ENCODE measurements around the gene YDJC. TPM values are rescaled to one million over a fixed set of nuclear protein-coding genes. Genes with fewer than 3 reads are reported as not detected.
"Not testable (repeated sequence)": the region's sequence is repeated elsewhere in the genome, so short reads cannot be mapped to it uniquely, and the experiment has no call there.

YDJC gene
- total RNA-seq, 2 experiments from 2014 or later: 59.0 to 81.1 TPM

DNA sequence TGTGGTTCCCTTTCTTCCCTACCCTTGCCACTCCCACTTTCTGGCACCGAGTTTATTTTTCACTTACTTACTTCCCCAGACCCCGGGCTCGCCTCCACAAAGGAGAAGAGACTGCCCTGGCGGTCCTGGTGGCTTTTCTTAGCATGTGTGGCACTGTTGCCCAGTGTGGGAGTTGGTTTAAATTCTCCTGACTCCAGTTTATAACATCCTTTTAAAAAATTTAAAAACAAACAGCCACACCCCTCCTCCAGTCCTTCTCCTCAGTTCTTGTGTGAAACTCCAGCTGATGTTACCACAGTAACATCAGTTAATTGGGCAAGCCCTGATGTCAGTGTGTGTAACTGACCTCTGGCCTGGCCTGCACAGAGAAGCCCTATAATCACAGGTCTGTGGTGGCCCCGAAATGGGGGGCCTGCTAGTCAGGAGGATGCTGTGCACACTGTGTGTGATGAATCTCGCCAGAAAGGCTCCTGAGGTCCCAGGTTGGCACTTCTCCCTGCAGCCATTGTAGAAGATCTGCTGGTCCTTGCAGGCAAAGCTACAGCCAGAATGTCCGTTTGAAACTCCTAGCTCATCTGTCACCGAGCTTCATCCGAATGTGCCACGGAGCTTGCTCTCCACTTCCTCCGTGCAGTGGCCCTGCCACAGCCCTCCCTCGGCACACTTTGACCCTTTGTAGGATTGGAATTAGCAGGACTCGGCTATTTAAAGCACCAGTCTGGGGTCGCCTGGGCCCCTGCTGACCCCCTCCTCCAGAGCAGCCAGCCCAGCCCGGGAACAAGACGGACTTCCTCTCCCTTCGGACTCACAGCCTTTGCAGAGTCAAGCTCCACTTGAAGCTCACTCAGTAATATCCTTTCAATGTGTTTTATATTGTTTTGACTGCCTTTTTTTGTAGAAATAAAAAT lies 7.6 kb downstream of the YDJC start:
- no TSS peak for BruUV-seq (replicated peaks)
- TF ChIP-seq EZH2phosphoT487 (IDR thresholded peaks at IDR 0.05; ENCODE audit: borderline replicate concordance, low read depth, low read length): no peak
- Histone ChIP-seq H3K4me2 (ENCODE audit: low read length) (no peak overlapping the region), H3K9me2 (ENCODE audit: insufficient read depth, low read length) (no peaks in the 10 kb centered on the region), H4K20me1 (ENCODE audit: insufficient read depth, low read length) (0 out of 2 replicates have a peak, but pooled peaks cover 8% of the 10 kb centered on the region), H3K4me1 (ENCODE audit: insufficient read depth, low read length, poor library complexity, severe bottlenecking) (peaks cover 38% of the 10 kb centered on the region), H3K36me3 (ENCODE audit: insufficient read depth, low read length) (peaks cover 82% of the 10 kb centered on the region), H3K27ac (ENCODE audit: low read depth, low read length, poor library complexity, severe bottlenecking) (peak overlapping the region; percentile 20), H3K9me3 (ENCODE audit: low read length) (no peaks in the 10 kb centered on the region), H3K4me3 (ENCODE audit: low read depth, low read length, poor library complexity, severe bottlenecking) (no peak overlapping the region), H2AFZ (ENCODE audit: low read length) (no peak overlapping the region), H3K79me2 (ENCODE audit: insufficient read depth, low read depth, low read length) (peaks cover 67% of the 10 kb centered on the region)
- ChIA-PET CTCF (ENCODE audit: unreplicated experiment) (no interaction called here), POLR2A (interaction anchor here (2.0 kb wide), 1 partner anchor 12 kb away, joined by 6 read pairs; no protein-coding TSS in a partner anchor)
- intact Hi-C loops (cut with micrococcal nuclease; ENCODE audit: unreplicated experiment): no loop called here
- no peak for DNase-seq (ENCODE audit: low spot score)

DNA sequence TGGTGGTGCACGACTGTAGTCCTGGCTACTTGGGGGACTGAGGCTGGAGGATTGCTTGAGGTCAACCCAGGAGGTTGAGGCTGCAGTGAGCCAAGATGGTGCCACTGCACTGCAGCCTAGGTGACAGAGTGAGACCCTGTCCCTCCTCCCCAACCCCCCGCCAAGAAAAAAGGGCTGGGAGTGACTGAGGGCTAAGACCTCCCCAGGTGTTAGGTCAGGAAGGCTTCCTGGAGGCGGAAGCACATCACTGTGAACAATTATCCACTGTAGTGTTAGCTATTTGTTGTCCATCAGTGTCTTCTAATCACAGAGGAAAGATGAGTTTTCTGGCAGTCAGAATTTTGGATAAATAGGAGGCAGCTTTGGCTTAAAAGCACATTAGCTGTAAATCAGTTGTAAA lies 8.8 kb downstream of the YDJC start:
- ChIA-PET CTCF (ENCODE audit: unreplicated experiment) (no interaction called here), POLR2A (interaction anchor here (2.0 kb wide), 1 partner anchor 11 kb away, joined by 6 read pairs; no protein-coding TSS in a partner anchor)
- Histone ChIP-seq H3K4me1 (ENCODE audit: insufficient read depth, low read length, poor library complexity, severe bottlenecking) (peaks cover 39% of the 10 kb centered on the region), H4K20me1 (ENCODE audit: insufficient read depth, low read length) (peaks cover 7% of the 10 kb centered on the region), H3K4me3 (ENCODE audit: low read depth, low read length, poor library complexity, severe bottlenecking) (no peak overlapping the region), H3K4me2 (ENCODE audit: low read length) (no peak overlapping the region), H3K27ac (ENCODE audit: low read depth, low read length, poor library complexity, severe bottlenecking) (no peak overlapping the region), H3K79me2 (ENCODE audit: insufficient read depth, low read depth, low read length) (peaks cover 66% of the 10 kb centered on the region), H3K36me3 (ENCODE audit: insufficient read depth, low read length) (peaks cover 72% of the 10 kb centered on the region), H2AFZ (ENCODE audit: low read length) (no peak overlapping the region), H3K9me3 (ENCODE audit: low read length) (no peaks in the 10 kb centered on the region), H3K9me2 (ENCODE audit: insufficient read depth, low read length) (no peaks in the 10 kb centered on the region)
- BruUV-seq (replicated peaks): no TSS peak
- intact Hi-C loops (cut with micrococcal nuclease; ENCODE audit: unreplicated experiment): no loop called here
- DNase-seq (ENCODE audit: low spot score): no peak
- TF ChIP-seq CTCF (conservative IDR thresholded peaks at IDR 0.05; ENCODE audit: low read length) (no peak), EZH2phosphoT487 (IDR thresholded peaks at IDR 0.05; ENCODE audit: borderline replicate concordance, low read depth, low read length) (no peak)

DNA sequence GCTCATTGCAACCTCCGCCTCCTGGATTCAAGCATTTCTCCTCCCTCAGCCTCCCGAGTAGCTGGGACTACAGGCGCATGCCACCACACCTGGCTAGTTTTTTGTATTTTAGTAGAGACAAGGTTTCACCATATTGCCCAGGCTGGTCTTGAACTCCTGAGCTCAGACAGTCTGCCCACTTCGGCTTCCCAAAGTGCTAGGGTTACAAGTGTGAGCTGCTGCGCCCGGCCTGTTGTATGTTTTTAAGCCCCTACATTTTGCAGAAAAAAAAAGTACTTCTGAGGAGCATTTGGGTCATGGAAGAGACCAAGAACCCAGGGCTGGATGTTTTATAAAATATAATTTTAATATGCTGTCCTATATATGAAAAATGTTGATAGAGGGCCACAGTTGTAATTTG lies 12.5 kb downstream of the YDJC start:
- Histone ChIP-seq H3K27ac (ENCODE audit: low read depth, low read length, poor library complexity, severe bottlenecking) (peak overlapping the region; percentile 56), H3K4me1 (ENCODE audit: insufficient read depth, low read length, poor library complexity, severe bottlenecking) (peaks cover 45% of the 10 kb centered on the region), H3K79me2 (ENCODE audit: insufficient read depth, low read depth, low read length) (peaks cover 83% of the 10 kb centered on the region), H3K36me3 (ENCODE audit: insufficient read depth, low read length) (peaks cover 76% of the 10 kb centered on the region), H3K4me2 (ENCODE audit: low read length) (peak overlapping the region; percentile 41), H4K20me1 (ENCODE audit: insufficient read depth, low read length) (peaks cover 16% of the 10 kb centered on the region)
- H2AFZ ChIP-seq (ENCODE audit: low read length); H3K9me2 ChIP-seq (ENCODE audit: insufficient read depth, low read length); H3K4me3 ChIP-seq (ENCODE audit: low read depth, low read length, poor library complexity, severe bottlenecking); BruUV-seq (replicated peaks); DNase-seq (ENCODE audit: low spot score); H3K9me3 ChIP-seq (ENCODE audit: low read length): not testable (repeated sequence)
- CTCF ChIA-PET (ENCODE audit: unreplicated experiment): interaction anchor here (0.6 to 0.8 kb wide), 2 partner anchors 10 to 30 kb away, joined by 3 read pairs; no protein-coding TSS in a partner anchor
- intact Hi-C loops (cut with micrococcal nuclease; ENCODE audit: unreplicated experiment): loop anchor here (1.0 to 10.0 kb wide), 3 partner anchors 12 to 1403 kb away; no protein-coding TSS in a partner anchor
- POLR2A ChIA-PET: interaction anchor here (0.6 to 1.3 kb wide), 3 partner anchors 12 to 45 kb away, joined by 3 to 6 read pairs (median 4); partner anchors contain the start of gene YDJC
